Measurements from ENCODE around the gene CA12. TPM values are rescaled to one million over a fixed set of nuclear protein-coding genes. Genes with fewer than 3 reads are reported as not detected.

The CA12 gene
- total RNA-seq, 2 donors from 2014 or later = 1.3 to 5.5 TPM

GRCh38 chr15:63378946-63379345, 2.7 kb downstream of the CA12 start:
- H3K36me3 ChIP-seq = no peaks in the 10 kb centered on the region
- no peak overlapping the region for H3K27ac ChIP-seq

GRCh38 chr15:63374686-63375520, 6.7 kb downstream of the CA12 start:
- no peaks in the 10 kb centered on the region for H3K36me3 ChIP-seq
- TF ChIP-seq CTCF (IDR thresholded peaks at IDR 0.05) = no peak
- peaks cover 0 to 19% of the 10 kb centered on the region in 2 donors for H3K4me1 ChIP-seq
- no peaks in the 10 kb centered on the region for H3K9me3 ChIP-seq
- H3K4me3 ChIP-seq = no peak overlapping the region
- peak; percentile 73 for DNase-seq (ENCODE audit: low spot score)
- H3K27ac ChIP-seq = peak overlapping the region; percentile 24 to 31
- no peaks in the 10 kb centered on the region for H3K27me3 ChIP-seq

More at GRCh38 chr15:63378946-63379345, 2.7 kb downstream of the CA12 start:
- Histone ChIP-seq H3K9me3 (no peaks in the 10 kb centered on the region), H3K4me1 (peaks cover 0 to 34% of the 10 kb centered on the region in 2 donors), H3K27me3 (peaks cover 0 to 2% of the 10 kb centered on the region in 2 donors), H3K4me3 (no peak overlapping the region)
- no peak for TF ChIP-seq CTCF (IDR thresholded peaks at IDR 0.05)
- DNase-seq (ENCODE audit: low spot score) = no peak

- H3K4me3 ChIP-seq = no peak overlapping the region
- DNase-seq (ENCODE audit: low spot score) = no peak
- H3K27me3 ChIP-seq = no peaks in the 10 kb centered on the region
- H3K4me1 ChIP-seq = peaks cover 0 to 19% of the 10 kb centered on the region in 2 donors
- H3K27ac ChIP-seq = no peak overlapping the region
- TF ChIP-seq CTCF (IDR thresholded peaks at IDR 0.05) = no peak
- no peaks in the 10 kb centered on the region for H3K36me3 ChIP-seq
- no peaks in the 10 kb centered on the region for H3K9me3 ChIP-seq
Measured at GRCh38 chr15:63373866-63374548, 7.6 kb downstream of the CA12 start.

GRCh38 chr15:63373330-63373729, 8.3 kb downstream of the CA12 start:
- no peak for TF ChIP-seq CTCF (IDR thresholded peaks at IDR 0.05)
- Histone ChIP-seq H3K4me1 (peaks cover 0 to 19% of the 10 kb centered on the region in 2 donors), H3K4me3 (no peak overlapping the region), H3K27me3 (no peaks in the 10 kb centered on the region), H3K36me3 (no peaks in the 10 kb centered on the region), H3K9me3 (no peaks in the 10 kb centered on the region), H3K27ac (no peak overlapping the region)
- no peak for DNase-seq (ENCODE audit: low spot score)

- Histone ChIP-seq H3K9me3 (no peaks in the 10 kb centered on the region), H3K4me3 (no peak overlapping the region), H3K27ac (no peak overlapping the region), H3K27me3 (no peaks in the 10 kb centered on the region), H3K4me1 (peaks cover 0 to 19% of the 10 kb centered on the region in 2 donors), H3K36me3 (no peaks in the 10 kb centered on the region)
- no peak for TF ChIP-seq CTCF (IDR thresholded peaks at IDR 0.05)
- no peak for DNase-seq (ENCODE audit: low spot score)
Measured at GRCh38 chr15:63372753-63373152, 8.9 kb downstream of the CA12 start.

All from right atrium auricular region (tissue), 2 donors.